Cerebellar nuclear complex (tissue), 1 donor: ENCODE data around the gene ADAM17.
A peak's percentile ranks its signal among the peaks of the same experiment; 100 is the strongest.
"Not testable (repeated sequence)": the region's sequence is repeated elsewhere in the genome, so short reads cannot be mapped to it uniquely, and the experiment has no call there.

Experiments used
- DNase-seq, 2 experiments: peaks; one replicate each; lab custom pipeline; 2025; lab: John Stamatoyannopoulos, UW

The ADAM17 gene

DNA sequence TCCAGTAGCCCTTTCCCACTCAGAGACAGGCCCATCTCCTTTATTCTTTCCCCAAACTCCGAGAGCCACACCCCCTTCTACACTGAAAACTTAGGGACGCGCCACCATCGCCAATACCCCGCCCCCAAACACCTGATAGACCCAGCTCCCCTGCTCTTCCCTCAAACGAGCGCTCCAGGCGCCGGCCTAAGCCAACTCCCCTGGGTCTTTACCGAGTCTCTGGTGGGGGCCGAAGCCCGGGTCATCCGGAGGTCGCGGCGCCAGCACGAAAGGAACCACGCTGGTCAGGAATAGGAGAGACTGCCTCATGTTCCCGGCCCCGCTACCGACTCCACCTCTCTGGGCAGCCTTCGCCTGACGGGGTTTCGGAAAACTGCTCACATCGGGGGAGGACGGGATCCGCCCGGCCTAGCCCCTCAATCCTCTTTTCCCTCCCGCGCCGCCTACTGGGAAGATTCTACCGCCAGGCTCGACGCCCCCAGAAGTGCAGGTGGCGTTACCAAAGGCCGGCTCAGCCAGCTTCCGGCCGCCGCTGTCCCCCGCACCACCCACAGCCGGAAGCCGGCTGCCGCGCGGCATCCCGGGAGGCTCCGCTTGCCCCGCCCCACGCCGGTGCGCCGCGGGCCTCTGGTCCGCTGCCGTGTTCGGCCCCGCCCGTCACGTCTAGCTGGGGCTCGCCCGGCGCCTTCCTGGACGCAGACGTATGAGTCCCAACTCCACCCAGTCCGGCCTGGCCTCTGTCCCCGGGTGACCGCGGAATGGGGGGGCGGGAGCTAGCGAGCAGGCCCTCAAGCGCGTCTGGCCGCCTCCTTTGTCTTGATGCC, at the start of gene ADAM17:
TSS of gene ADAM17 (minus strand) at position 534 of the 824 bp plus-strand sequence. CDS start at position 309, 225 bp downstream.
- peak; percentile 59 to 71 for DNase-seq

DNA sequence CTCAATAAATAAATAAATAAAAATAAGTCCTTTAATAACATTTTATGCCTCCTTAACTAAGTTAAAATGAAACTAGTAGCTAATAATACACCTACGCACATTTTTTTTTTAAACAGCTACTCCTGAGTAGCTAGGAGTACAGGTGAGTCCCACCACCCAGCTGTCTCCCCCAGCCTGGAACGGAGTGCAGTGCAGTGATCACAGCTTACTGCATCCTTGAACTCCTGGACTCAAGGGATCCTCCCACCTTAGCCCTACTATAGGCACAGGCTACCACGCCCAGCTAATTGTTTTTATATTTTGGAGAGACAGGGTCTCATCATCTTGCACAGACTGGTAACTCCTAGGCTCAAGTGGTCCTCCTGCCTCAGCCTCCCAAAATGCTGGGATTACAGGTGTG, 46.8 kb upstream of the ADAM17 start:
- DNase-seq: no peak

DNA sequence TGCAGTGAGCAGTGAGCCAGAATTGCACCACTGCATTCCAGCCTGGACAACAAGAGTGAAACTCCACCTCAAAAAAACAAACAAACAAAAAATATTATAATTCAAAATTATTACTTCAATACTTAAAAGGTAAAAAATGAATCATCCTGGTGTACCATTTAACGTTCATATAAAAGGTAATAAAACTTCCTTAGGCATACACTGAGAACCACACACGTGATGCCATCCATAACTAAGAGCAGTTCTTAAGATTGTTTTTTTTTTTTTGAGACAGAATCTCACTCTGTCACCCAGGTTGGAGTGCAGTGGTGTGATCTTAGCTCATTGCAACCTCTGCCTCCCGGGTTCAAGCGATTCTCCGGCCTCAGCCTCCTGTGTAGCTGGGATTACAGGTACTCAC, 45.8 kb upstream of the ADAM17 start:
- no peak for DNase-seq

DNA sequence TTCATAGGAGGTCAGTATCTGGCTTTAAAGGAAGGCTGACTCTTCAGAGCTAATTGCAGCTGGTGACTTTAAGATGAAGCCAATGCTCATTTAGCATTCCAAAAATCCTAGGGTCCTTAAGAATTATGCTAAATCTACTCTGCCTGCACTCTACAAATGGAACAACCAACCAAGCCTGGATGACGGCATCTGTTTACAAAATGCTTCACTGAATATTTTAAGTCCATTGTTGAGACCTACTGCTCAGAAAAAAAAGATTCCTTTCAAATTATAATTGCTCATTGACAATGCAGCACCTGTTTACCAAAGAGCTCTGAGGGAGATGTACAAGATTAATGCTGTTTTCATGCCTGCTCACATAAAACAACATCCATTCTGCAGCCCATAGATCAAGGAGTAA, 43.8 kb upstream of the ADAM17 start:
- no peak for DNase-seq

DNA sequence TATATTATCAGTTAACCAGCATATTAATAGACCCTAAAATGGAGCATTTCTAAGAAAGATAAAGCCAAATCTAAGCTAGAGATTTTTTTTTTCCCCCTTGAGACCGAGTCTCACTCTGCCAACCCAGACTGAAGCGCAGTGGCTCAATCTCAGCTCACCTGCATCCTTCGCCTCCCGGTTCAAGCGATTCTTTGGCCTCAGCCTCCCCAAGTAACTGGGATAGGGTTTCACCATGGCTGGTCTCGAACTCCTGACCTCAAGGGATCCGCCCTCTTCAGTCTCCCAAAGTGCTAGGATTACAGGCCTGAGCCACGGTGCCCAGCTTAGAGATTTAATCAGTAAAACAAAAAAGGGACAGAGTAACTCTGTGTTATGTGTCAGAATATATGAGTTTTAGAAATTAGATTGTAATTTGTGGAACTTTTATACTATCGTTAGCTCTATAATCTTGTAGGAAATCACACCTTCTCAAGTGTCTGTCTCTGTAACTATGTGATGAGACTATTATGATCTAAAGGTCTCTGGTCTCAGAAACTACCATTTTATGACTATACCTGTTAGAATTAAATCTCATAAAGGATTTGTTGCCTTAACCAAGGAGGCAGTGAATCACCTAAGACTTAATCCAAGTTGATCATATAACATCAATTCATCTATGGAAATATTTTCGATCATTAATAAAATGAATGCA, 41.1 kb upstream of the ADAM17 start:
- no peak for DNase-seq

DNA sequence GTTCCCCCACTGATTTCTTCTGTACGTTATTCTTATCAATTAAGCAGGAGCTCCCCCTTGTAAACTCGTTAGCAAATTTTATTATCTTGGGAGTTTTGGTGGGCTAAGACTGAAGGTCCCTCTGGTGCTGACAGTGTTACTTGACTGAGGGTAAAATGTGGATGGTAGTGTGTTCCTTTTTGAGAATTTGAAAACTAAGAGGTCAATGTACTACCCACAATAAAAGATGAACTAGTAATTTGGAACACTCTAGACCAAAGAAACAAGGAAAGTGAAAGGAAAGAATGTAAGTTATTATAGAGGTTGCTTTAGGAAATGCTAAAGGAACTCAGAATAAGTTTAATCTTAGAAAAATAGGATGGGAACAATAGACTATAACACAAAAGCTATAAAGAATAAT, 40.1 kb upstream of the ADAM17 start:
- DNase-seq: no peak

GRCh38 chr2:9595256-9595655, 39.6 kb upstream of the ADAM17 start:
- not testable (repeated sequence) for DNase-seq

- DNase-seq: no peak
Measured at GRCh38 chr2:9594366-9595054, 38.9 kb upstream of the ADAM17 start.

DNA sequence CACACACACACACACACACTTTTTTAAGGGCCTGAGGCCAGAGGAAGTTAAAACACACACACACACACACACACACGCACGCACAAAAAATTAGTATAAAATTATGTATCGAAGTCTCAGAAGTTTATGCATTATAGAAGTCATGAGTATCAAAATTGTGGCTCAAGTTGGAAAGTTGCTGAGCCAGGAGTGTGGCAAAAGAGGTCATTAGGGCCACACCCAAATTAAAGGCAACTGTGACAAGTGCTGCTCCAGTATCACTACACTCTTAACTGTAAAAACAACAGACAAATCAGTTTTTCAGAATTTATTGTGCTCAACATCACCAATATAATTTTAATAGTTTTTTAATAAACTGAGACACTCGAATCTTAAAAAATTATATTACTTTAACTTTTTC, 38.3 kb upstream of the ADAM17 start:
- DNase-seq: no peak

- DNase-seq: no peak
Measured at GRCh38 chr2:9592699-9593098, 37.1 kb upstream of the ADAM17 start.

DNA sequence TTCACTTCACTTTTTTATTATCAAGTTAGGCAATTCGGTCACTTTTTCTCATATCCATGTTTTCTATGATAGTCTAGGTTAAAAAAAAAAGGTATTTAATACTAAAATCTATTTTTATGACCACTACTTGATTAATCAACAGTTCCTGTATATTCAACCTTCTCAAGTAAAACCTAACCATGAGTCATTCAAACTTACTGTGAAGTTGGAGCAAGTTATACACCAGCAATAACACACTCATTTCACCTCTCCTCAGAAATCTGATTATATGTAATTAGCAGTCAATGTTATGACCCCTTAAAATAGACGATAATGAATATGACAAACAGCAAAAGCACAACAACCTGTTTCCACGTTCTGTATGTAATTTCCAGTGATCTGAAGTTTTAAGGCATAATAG, 35.0 kb upstream of the ADAM17 start:
- DNase-seq: no peak

- no peak for DNase-seq
Measured at GRCh38 chr2:9586465-9586864, 30.8 kb upstream of the ADAM17 start.

DNA sequence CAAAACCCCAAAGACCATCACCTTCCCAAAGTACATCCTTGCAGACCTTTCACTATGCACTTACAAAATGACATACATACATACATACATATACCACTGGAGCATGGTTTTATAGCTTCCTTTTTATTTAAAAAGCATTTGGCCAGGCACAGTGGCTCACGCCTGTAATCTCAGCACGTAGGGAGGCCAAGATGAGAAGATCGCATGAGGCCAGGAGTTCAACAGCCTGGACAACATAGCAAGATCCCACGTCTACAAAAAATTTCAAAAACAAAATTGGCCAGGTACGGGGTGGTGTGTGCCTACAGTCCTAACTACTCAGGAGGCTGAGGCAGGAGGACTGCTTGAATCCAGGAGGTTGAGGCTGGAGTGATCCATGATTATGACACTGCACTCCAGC, 29.9 kb upstream of the ADAM17 start:
- DNase-seq: no peak

- DNase-seq: not testable (repeated sequence)
Measured at GRCh38 chr2:9584902-9585301, 29.3 kb upstream of the ADAM17 start.

- DNase-seq: no peak
Measured at GRCh38 chr2:9582624-9583023, 27.0 kb upstream of the ADAM17 start.

DNA sequence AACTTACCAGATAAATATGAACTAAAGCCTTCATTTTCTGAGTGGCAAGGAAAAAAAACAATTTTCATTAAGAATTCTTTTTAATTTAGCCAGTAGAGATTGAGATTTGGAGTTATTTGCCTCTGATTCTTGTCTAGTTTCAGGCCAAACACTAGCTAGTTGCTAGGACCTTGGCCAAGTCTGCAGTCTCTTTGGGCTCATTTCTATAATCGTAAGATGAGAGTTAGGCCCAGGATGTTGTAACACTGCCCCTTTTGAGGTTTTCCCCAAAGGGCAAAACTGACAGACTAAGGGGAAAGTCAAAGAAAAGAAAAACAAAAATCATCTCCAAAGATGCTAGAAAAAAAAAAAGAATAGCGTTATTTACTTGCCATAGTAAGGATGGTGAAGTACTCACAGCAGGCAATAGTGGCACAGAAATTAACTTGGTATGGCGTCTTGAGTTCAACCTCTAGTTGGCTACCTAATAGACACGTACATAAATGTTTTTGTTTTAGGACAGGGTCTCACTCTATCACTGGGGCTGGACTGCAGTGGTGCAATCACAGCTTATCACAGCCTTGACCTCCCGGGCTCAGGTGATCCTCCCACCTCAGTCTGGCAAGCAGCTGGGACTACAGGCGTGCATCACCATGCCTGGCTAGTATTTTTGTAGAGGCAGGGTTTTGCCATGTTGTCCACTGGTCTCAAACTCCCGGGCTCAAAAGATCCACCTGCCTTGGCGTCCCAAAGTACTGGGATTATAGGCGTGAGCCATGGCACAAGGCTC, 23.0 kb upstream of the ADAM17 start:
- DNase-seq: no peak

GRCh38 chr2:9574331-9574730, 18.7 kb upstream of the ADAM17 start:
- DNase-seq: no peak

DNA sequence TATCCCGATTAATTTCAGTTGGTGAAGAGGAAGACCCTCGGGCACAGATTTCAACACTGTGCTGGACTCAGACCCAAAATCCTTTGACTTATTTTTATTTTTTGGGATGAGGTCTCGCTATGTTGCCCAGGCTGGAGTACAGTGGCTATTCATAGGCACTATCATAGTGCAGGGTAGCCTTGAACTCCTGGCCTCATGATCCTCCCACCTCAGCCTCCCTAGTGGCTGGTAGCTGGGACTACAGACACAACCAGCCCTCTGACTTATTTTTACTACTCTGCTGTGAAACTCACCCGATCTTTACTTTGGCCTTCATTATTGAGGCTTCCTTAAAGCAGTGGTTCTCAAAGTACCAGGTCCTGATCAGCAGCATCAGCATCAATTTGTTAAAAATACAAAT, 18.2 kb upstream of the ADAM17 start:
- DNase-seq: no peak

- DNase-seq: no peak
Measured at GRCh38 chr2:9573013-9573720, 17.5 kb upstream of the ADAM17 start.

DNA sequence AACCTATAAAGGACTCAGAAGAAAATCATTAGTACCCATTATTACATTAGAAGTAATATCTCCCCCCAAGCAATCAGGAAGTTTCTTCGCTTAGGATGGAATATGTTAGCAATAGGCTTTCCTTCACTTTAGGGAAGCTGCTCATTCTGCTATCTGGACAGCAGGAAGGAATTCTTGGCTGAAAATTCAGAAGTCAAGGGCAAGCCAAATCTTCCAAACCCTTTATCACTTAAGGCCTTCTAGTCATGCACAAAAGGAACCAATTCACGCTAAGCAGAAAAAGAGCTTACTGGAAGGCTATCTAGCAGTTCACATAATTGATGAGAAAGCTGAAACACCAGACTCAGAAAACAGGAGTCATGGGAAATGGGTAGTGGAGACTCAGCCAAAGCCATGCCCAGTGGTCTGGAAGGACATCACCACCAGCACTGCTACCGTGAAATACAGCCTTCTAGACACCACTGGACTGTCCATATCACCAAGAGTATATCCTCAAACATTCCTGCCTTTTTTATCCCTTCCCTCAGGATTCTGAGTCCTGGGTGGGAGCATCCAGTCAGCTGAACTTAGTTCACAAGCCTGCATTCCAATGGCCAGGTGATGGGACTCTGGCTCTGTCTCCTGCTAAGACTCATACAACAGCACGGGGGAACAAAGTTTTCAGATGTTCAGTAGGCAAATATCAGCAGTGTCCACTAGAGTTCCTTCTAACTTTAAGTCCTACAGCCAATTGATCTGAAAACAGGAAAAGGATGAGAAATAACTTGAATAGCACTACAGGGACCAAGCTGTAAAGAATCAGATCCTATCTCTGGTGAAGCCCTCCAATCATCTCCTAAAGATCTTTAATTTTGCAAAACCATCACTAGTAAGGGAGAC, 14.8 kb upstream of the ADAM17 start:
- no peak for DNase-seq
